Measurements from ENCODE around the gene NPSR1. TPM values are rescaled to one million over a fixed set of nuclear protein-coding genes. Genes with fewer than 3 reads are reported as not detected.

The NPSR1 gene
- total and polyA plus RNA-seq, 7 donors = 0.51 TPM; not detected in 6

- DNase-seq = no peak
- 78 to 85% methylated on average over 1 of the region's 1 CpG for WGBS, 2 donors
- no peak overlapping the region for H3K4me3 ChIP-seq
- no peak overlapping the region for H3K27ac ChIP-seq
- no peaks in the 10 kb centered on the region for H3K4me1 ChIP-seq
- H3K9me3 ChIP-seq = no peaks in the 10 kb centered on the region
- no peaks in the 10 kb centered on the region for H3K27me3 ChIP-seq
- no peak for TF ChIP-seq POLR2A (IDR thresholded peaks at IDR 0.05)
- TF ChIP-seq POLR2AphosphoS5 (IDR thresholded peaks at IDR 0.05) = no peak
- TF ChIP-seq EP300 (IDR thresholded peaks at IDR 0.05) = no peak
- TF ChIP-seq, protein P1, sequence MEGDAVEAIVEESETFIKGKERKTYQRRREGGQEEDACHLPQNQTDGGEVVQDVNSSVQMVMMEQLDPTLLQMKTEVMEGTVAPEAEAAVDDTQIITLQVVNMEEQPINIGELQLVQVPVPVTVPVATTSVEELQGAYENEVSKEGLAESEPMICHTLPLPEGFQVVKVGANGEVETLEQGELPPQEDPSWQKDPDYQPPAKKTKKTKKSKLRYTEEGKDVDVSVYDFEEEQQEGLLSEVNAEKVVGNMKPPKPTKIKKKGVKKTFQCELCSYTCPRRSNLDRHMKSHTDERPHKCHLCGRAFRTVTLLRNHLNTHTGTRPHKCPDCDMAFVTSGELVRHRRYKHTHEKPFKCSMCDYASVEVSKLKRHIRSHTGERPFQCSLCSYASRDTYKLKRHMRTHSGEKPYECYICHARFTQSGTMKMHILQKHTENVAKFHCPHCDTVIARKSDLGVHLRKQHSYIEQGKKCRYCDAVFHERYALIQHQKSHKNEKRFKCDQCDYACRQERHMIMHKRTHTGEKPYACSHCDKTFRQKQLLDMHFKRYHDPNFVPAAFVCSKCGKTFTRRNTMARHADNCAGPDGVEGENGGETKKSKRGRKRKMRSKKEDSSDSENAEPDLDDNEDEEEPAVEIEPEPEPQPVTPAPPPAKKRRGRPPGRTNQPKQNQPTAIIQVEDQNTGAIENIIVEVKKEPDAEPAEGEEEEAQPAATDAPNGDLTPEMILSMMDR (IDR thresholded peaks at IDR 0.05) = no peak
- no peaks in the 10 kb centered on the region for H3K36me3 ChIP-seq
- intact Hi-C loops (cut with DNase I) = no loop called here
These were observed 103.2 kb downstream of the NPSR1 start for GRCh38 chr7:34761206-34761605.

GRCh38 chr7:34761627-34762026 lies 103.6 kb downstream of the NPSR1 start:
- no peak for DNase-seq
- Histone ChIP-seq H3K27ac (no peak overlapping the region), H3K27me3 (no peaks in the 10 kb centered on the region), H3K36me3 (no peaks in the 10 kb centered on the region), H3K4me1 (no peaks in the 10 kb centered on the region), H3K9me3 (no peaks in the 10 kb centered on the region), H3K4me3 (no peak overlapping the region)
- TF ChIP-seq, protein P1 (IDR thresholded peaks at IDR 0.05) = no peak
- TF ChIP-seq POLR2AphosphoS5 (IDR thresholded peaks at IDR 0.05) = no peak
- TF ChIP-seq POLR2A (IDR thresholded peaks at IDR 0.05) = no peak
- no peak for TF ChIP-seq EP300 (IDR thresholded peaks at IDR 0.05)
- intact Hi-C loops (cut with DNase I) = no loop called here

- DNase-seq = no peak
- Histone ChIP-seq H3K27me3 (no peaks in the 10 kb centered on the region), H3K4me1 (no peaks in the 10 kb centered on the region), H3K9me3 (no peaks in the 10 kb centered on the region), H3K27ac (no peak overlapping the region), H3K36me3 (no peaks in the 10 kb centered on the region), H3K4me3 (no peak overlapping the region)
- TF ChIP-seq POLR2A (IDR thresholded peaks at IDR 0.05) = no peak
- no peak for TF ChIP-seq EP300 (IDR thresholded peaks at IDR 0.05)
- TF ChIP-seq POLR2AphosphoS5 (IDR thresholded peaks at IDR 0.05) = no peak
- TF ChIP-seq, protein P1 (IDR thresholded peaks at IDR 0.05) = no peak
- WGBS, 2 donors = 53 to 76% methylated on average over 2 of the region's 2 CpGs
- intact Hi-C loops (cut with DNase I) = no loop called here
These were observed 104.7 kb downstream of the NPSR1 start for GRCh38 chr7:34762764-34763163.

- no peaks in the 10 kb centered on the region for H3K36me3 ChIP-seq
- no peak for DNase-seq
- H3K9me3 ChIP-seq = peaks cover 0 to 8% (median 0%) of the 10 kb centered on the region in 4 donors
- TF ChIP-seq EP300 (IDR thresholded peaks at IDR 0.05) = no peak
- TF ChIP-seq POLR2A (IDR thresholded peaks at IDR 0.05) = no peak
- TF ChIP-seq, protein P1 (IDR thresholded peaks at IDR 0.05) = no peak
- TF ChIP-seq POLR2AphosphoS5 (IDR thresholded peaks at IDR 0.05) = no peak
- intact Hi-C loops (cut with DNase I) = no loop called here
- H3K27me3 ChIP-seq = no peaks in the 10 kb centered on the region
- no peaks in the 10 kb centered on the region for H3K4me1 ChIP-seq
- H3K27ac ChIP-seq = no peak overlapping the region
- H3K4me3 ChIP-seq = no peak overlapping the region
These were observed 114.4 kb downstream of the NPSR1 start for GRCh38 chr7:34772296-34772938.

All from sigmoid colon (tissue), 7 donors.